Measurements from ENCODE around the gene EPB41L4A. TPM values are rescaled to one million over a fixed set of nuclear protein-coding genes. Genes with fewer than 3 reads are reported as not detected.
"Not testable (repeated sequence)": the region's sequence is repeated elsewhere in the genome, so short reads cannot be mapped to it uniquely, and the experiment has no call there.

EPB41L4A gene
- total RNA-seq, 1 donor from 2014 or later, result 61.9 TPM

DNA sequence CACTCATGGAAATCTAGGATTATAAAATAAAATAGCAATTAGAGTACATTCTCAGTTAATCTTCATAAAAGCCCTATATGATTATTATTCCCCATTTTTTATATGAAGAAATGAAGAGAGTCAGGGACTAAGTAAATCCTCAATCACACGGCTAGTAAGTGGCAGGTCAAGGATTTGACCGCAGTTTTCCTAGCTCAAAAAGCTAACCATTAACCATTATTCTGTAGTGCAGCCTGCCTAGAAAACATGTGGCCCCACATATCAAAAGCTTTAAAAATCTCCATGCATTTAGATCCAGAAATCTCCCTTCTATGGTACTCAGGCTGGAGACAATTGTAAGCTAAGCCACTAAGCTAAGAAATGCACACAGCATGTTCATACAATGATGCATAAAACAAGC lies 21.4 kb downstream of the EPB41L4A start:
- no peak for DNase-seq (ENCODE audit: low spot score)

DNA sequence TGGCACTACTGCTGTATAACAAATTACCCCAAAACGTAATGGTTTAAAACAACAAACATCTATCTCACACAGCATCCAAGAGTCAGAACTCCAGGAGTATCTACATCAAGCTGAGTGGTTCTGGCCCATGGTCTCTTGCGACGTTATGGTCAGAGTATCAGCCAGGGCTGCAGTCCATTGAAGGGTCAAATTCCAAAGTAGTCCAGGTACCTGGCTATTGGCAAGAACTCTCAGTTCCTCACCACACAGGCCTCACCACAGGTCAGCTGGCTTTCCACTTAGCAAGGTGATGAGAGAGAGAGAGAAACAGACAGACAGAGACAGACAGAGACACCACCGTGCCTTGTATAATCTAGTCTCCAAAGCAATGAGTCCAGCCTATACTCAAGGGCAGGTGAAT lies 22.6 kb downstream of the EPB41L4A start:
- no peak for DNase-seq (ENCODE audit: low spot score)

DNA sequence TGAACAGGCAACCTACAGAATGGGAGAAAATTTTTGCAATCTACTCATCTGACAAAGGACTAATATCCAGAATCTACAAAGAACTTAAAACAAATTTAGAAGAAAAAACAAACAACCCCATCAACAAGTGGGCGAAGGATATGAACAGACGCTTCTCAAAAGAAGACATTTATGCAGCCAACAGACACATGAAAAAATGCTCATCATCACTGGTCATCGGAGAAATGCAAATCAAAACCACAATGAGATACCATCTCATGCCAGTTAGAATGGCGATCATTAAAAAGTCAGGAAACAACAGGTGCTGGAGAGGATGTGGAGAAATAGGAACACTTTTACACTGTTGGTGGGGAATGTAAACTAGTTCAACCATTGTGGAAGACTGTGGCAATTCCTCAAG lies 23.8 kb downstream of the EPB41L4A start:
- DNase-seq (ENCODE audit: low spot score), result not testable (repeated sequence)

DNA sequence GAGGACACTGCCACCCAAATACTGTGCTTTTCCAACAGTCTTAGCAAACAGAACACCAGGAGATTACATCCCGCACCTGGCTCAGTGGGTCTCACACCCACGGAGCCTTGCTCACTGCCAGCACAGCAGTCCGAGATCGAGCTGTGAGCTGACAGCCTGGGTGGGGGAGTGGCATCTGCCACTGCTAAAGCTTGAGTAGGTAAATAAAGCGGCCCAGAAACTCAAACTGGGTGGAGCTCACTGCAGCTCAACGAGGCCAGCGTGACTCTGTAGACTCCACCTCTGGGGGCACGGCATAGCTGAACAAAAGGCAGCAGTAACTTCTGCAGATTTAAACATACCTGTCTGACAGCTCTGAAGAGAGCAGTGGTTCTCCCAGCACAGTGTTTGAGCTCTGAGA lies 28.8 kb downstream of the EPB41L4A start:
- DNase-seq (ENCODE audit: low spot score), result peak; percentile 62

DNA sequence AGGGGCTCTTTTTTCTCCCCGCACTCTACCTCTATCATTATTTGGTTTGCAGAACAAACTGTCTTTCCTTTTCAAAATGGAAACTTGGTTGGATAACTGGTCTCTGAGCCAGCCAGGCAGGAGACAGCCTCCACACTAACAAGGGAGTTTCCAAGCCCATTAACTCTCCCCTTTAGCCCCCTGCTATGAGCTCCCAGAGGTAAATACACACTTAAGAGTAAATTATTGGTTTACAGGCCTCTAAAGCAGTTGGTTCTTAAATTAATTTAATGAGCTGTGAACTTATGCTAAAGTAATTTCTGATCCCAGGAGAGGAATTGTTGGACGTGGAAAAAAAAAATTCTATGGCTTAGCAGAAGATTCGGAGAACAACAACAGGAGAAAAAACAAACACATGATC lies 30.3 kb downstream of the EPB41L4A start:
- no peak for DNase-seq (ENCODE audit: low spot score)

DNA sequence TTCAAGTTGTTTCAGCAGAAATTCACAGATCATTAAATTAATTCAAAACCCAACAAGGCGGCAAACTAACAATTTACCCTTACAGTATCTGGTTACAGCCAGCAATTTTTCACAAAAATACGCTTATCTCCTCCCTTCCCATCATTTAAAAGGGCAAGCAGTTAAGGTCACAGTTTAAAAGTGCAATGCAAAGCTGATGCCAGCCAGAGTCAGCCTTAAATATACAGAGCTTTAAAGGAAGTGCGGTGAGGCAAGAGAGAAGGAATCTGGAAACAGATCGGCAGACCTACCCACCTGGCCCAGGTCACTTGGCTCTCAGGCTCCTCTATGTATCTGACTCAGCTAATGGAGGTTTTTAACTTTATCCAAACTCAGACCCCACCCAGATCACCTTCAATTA lies 31.0 kb downstream of the EPB41L4A start:
- DNase-seq (ENCODE audit: low spot score), result no peak

DNA sequence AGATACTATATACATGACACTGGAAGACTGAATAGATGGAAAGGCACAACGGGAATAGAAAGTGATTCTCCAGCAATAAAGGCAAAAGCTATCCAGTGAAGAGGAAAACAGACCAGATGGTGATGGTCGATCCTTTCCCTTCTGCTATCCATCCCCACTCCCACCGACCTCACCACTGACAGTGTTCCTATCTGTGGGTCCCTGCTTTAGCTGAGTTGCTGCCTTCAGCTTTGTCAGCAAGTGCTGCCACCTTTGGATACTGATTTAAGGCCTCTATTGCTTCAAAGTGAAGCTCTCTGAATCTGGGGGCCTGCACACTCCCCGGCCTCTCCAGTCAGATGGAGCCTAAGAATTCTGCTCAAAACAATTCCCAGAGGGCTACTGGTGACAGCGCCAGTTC lies 32.3 kb downstream of the EPB41L4A start:
- no peak for DNase-seq (ENCODE audit: low spot score)

DNA sequence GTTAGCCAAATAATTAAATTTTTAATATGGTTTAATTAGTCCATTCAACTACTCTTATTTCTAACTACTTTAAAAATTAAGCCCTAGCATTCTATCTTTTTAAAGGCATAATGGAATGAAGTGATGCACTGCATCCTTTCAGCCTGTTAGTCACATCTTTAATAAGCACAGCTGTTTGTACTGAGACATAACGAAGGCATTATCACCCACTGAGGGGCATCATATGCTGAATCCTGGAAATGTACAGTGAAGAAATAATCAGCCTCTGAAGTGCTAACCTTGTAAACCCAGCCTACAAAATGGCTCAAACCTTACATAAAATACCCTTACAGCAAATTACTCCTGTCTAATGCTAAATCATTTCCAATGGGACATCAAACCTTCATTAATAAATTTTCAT lies 33.1 kb downstream of the EPB41L4A start:
- DNase-seq (ENCODE audit: low spot score), result no peak

DNA sequence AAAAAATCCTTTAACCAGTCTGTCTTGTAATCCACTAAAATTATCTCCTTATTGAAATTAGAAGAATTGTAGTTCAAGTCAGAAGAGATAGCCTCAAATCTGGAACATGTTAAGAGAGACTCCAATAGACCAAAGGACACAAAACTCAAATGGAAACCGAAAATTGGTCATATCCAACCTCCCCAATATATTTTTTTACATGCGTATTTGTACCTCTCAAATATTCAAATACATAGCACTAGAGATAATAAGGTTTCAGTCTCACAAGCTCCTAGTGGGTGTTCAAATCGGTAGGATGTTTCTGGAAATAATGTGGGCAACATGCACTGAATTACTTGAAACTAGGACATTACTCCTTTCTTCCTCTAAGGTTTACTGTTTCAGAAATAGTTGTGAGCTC lies 33.5 kb downstream of the EPB41L4A start:
- DNase-seq (ENCODE audit: low spot score), result no peak

DNA sequence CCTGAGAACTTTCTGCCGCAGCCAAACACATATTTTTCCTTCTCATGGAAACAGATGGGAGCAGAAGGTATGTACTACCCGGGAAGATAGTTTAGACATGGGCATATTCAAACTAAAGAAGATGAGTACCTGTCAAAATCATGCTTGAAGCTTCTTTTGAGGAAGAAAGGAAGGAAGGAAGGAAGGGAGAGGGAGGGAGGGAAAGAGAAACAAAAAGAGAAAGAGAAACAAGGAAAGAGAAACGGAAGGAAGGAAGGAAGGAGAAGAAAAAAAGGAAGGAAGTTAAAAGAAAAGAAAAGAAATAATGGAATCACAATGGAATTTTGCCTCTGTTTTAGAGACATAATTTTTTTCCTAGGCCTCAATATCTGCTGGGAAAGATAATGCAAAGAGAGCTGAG lies 34.6 kb downstream of the EPB41L4A start:
- no peak for DNase-seq (ENCODE audit: low spot score)

DNA sequence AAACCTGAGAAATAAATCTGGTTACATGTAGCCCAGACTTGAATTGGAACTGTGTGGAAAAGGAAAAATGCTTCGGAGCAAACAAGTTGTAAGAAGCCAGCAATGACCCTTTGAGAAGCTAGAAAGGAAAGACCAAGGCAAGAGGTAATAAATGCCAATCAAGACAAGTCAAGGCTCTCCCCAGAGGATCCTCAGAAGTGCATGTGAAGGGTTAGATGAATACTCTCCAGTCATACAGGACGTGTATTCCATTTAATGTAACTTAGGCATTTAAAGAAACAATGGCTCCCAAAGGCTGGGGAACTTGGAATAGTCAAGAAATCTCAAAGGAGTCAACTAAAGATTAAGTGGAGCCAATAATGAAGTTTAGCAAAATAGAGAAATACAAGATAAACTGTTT lies 36.2 kb downstream of the EPB41L4A start:
- DNase-seq (ENCODE audit: low spot score), result no peak

DNA sequence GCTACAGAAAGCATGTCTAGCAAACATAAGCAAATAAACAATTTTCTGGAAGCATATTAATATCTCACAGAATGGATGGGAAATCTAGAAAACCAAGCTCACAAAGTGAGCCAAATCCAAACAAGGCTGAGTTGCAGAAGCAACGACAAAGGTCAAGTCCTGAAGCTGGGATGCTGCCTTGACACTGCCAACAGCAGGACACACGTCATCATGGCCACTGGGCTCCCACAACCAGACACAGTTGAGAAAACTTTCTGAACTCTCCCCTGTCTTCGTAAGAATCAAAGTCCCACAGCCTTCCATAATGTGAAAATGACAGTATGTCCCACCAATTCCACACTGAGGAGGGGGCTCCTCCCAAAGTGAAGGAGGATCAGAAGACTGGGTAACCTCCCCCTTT lies 37.6 kb downstream of the EPB41L4A start:
- no peak for DNase-seq (ENCODE audit: low spot score)

DNA sequence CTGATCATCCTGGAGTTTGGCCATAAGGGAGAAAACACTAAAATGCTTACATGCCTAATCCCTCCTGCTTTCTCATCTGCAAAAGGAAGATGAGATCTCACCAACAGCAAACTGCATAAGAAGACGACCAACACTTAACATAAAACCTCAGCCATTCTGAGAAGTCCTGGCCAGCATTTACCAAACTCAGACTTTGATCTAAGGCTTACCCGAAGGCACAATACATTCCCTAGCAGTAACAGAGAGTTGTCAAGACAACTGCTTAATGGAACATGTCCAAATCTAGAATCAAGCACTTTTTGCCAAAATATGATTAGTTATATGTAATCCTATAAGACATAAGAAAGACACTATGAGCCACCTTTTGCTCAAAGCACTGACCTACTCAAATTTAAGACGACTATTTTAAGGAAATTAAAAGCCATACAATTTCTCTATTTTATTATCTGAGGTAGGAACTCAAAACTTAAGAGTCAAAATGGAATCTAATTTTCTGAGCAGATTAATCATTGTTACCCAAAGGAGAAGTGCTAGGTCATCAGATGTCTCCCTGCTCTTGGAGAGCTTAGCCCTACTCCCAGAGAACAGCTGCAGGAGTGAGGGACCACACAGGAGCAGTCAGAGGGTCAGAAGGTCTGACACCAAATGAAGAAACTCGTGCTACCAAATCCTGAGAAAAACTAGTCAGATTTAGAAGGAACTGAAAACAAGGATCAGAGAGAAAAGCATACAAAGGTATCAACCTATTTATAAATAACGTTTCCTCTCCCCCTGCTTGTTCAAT lies 39.3 kb downstream of the EPB41L4A start:
- DNase-seq (ENCODE audit: low spot score), result no peak

DNA sequence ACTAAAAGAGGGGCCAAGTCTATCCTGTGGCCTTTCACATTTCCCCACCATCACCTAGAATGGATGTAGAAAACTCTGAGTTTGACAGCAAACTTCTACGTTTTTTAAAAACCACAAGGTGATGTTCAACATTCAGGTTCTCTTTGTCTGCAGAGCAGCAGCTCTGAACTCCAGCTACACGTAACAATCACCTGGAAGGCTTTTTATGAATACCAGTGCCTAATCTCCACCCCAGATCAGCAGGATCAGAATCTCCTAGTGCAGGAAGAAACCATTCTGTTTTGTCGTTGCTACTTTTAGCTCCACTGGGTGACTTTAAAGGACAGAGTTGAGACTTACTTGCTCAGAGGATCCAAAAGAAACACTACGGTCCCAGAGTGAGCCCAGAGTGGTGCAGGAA lies 44.3 kb downstream of the EPB41L4A start:
- no peak for DNase-seq (ENCODE audit: low spot score)

DNA sequence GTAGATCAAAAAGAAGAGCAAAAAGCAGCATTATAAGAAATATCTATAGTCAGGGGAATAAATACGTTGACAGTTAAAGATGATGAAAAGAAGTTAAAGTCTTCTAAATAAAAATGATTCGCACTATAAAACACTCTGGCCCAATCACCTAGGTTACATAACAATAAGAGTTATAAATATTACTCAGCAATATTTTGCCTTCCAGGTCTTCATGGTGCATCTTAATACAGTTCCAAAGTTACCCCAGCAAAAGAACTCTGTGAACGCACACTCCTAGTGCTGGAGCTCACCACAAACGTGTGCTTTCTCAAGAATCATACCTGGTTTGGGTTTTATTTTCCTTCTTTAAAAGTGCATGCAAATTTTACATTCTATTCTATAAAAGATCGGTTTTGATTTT lies 44.7 kb downstream of the EPB41L4A start:
- no peak for DNase-seq (ENCODE audit: low spot score)

DNA sequence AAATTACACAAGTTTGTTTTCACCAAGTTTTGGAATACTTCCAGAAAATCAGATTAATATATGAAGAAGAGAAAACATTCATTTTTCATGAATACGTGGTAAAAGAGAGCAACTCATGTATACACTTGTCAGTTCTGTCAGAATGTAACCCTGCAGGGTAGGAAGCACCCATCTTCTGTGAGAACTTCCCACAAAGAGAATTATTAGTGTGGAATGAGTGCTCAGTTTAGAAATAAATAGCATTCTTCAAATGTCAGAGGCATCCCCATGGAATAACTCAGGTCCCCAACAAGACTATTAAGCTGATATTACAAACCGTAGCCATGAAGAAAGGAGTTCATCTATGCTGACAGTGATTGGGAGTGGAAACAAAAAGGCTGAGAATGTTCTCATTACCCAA lies 45.2 kb downstream of the EPB41L4A start:
- DNase-seq (ENCODE audit: low spot score), result no peak

DNA sequence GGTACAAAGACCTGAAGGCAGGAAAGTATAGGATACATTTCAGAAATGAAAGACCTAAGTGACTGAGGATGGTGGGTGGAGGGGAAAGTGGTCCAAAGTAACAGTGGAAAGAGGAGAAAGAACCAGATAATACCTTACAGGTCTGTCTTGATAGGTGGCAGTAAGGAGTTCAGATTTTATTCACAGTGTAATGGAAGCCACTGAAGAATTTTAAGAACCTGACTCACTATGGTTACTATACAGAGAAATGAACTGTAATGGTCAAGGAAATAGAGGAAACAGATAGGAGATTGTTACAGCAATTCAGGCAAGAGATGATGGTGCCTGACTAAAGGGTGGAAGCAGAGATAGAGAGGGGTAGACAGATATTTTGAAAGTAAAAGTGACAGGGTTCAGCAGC lies 46.5 kb downstream of the EPB41L4A start:
- DNase-seq (ENCODE audit: low spot score), result no peak

DNA sequence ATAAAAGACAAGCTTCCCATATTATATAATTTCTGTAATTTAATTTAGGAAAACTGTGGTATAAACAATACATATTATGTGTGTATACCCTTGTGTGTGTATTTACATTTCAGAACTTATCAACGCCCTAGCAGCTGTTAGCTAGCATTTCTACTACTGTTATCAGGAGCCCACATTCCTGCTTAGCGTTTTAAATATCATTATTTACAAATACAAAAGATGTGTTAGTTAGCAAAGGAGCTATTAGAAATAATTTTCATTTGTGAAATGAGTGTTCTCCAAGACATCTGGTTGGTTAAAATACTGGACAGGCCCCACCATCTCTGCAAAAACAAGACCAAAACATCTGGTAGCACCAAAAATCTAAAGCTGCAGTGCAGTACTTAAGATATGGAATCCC lies 48.0 kb downstream of the EPB41L4A start:
- DNase-seq (ENCODE audit: low spot score), result no peak

DNA sequence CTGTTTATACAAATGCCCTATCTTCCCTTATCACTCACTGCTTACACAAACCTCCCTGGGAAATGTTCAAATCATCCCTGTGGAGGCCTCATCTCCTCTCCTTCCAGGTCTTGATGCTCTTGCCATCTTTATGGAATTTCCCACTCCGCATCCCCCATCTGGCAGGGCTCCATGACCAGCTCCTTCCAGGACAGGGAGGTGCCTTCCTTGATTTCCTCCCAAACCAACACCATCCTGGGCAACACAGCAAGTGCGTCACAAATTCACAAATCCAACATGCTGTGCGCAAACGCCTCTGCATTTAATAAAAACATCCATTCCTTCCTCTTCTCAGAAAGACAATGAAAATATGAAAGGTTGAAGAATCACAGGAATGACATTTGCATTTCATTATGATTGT lies 51.7 kb downstream of the EPB41L4A start:
- DNase-seq (ENCODE audit: low spot score), result no peak

DNA sequence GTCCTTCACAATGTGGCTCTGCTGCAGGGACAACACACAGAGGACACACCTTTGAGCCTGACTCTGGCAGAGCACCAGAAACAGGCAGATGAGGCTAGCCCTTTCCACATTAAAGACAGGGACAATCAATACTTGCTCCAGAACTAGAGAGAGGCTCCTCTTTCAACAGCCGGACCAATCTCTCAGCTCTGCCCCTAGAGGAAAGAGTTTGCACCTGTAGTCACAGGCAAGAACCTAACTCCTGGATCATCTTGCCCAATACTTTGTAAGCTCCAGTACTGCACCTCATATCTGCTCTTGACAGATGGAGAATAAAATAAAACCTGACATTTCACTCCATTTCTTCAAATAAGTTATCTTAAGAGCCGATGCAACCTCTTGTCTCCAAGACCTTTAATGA lies 52.1 kb downstream of the EPB41L4A start:
- DNase-seq (ENCODE audit: low spot score), result peak; percentile 31

DNA sequence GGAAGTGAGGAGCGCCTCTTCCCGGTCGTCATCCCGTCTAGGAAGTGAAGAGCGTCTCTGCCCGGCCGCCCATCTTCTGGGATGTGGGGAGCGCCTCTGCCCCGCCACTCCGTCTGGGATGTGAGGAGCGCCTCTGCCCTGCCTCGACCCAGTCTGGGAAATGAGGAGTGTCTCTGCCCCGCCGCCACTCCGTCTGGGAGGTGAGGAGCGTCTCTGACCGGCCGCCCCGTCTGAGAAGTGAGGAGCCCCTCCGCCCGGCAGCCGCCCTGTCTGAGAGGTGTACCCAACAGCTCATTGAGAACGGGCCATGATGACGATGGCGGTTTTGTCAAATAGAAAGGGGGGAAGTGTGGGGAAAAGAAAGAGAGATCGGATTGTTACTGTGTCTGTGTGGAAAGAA lies 58.3 kb downstream of the EPB41L4A start:
- DNase-seq (ENCODE audit: low spot score), result not testable (repeated sequence)

DNA sequence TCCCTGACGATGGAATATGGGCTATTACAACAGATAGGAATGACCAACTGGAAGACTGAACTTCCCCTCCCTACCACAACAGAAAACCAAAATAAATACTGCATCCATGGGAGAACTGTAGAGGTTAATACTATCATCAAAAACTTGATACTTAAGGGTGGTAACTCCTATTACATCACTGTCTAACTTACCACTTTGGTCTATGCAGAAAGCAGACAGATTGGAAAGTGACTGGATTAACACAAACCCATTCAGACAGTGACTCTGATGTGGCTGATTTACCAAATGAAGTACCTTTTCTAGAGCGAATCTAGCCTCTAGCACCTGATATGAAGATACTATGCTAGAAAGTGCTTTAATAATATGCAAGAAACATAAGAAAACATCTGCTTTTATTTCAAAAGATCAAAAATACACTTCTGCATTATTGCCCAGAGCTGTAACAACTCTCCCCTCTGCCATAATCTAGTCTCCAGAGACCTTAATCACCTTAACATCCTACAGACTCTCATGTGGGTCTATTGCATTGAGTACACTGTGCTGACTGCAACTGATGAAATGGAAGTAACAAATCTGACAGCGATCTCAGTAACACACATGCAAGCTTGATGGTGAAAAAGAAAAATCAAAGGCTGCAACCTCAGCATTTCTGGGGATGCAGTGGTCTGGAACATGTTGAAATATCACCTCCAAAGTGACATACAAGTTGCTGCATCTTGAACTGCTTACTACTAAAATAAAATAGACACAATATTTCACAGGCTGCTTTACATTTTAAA lies 62.7 kb downstream of the EPB41L4A start:
- DNase-seq (ENCODE audit: low spot score), result no peak

DNA sequence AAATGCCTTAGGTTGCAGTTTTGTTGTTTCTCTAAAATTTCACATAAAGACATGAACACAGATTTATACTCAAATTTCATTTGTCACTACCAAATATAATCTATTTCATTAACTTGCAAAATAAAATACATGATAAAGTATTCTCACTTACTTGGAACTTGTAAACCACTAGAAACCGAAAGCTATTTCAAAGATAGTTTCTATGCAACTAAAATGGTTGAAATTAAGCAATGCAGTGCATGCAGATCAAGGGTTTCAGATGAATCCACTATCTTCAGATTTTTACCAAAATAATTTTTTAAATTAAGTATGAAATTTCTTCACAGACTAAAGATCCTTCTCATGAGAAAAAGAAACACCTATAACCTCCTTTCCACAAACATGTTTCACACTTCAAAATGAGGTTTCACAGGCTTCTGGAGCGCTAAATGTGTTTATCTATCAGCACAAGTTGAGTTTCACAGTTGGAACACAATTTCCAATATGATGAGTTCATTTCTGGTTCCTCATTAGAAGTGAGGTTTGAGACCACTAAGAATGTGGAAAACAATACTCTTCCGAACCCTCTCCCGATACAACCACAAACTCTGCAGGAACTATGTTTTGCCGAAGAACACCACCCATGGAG lies 63.9 kb downstream of the EPB41L4A start:
- no peak for DNase-seq (ENCODE audit: low spot score)

All from mucosa of gallbladder (tissue), 1 donor.